NCI-H510A treated with DMSO at 0.1 percent for 48 hours (cell line): Measurements from ENCODE around the gene DOCK10.
"Not testable (repeated sequence)": the region's sequence is repeated elsewhere in the genome, so short reads cannot be mapped to it uniquely, and the experiment has no call there.

Source experiments
- DNase-seq: peaks from one replicate; lab custom pipeline; 2025; lab: John Stamatoyannopoulos, UW

Gene DOCK10

GRCh38 chr2:224918626-224919471, 123.4 kb downstream of the DOCK10 start:
- no peak for DNase-seq

- not testable (repeated sequence) for DNase-seq
Observed at GRCh38 chr2:224917246-224917645, 125.0 kb downstream of the DOCK10 start.

GRCh38 chr2:224915136-224915535, 127.1 kb downstream of the DOCK10 start:
- no peak for DNase-seq

- no peak for DNase-seq
Observed at GRCh38 chr2:224910574-224910925, 131.7 kb downstream of the DOCK10 start.

- peak; percentile 18 for DNase-seq
Observed at GRCh38 chr2:224909885-224910573, 132.2 kb downstream of the DOCK10 start.

- DNase-seq = no peak
Observed at GRCh38 chr2:224908818-224909217, 133.4 kb downstream of the DOCK10 start.

- no peak for DNase-seq
Observed at GRCh38 chr2:224904381-224904780, 137.9 kb downstream of the DOCK10 start.

GRCh38 chr2:224903621-224904020, 138.6 kb downstream of the DOCK10 start:
- no peak for DNase-seq

- peak; percentile 31 for DNase-seq
Observed at GRCh38 chr2:224901121-224901676, 141.1 kb downstream of the DOCK10 start.

GRCh38 chr2:224895377-224895776, 146.9 kb downstream of the DOCK10 start:
- DNase-seq = no peak

- DNase-seq = no peak
Observed at GRCh38 chr2:224894356-224894755, 147.9 kb downstream of the DOCK10 start.

GRCh38 chr2:224893848-224894247, 148.4 kb downstream of the DOCK10 start:
- DNase-seq = no peak

- no peak for DNase-seq
Observed at GRCh38 chr2:224892574-224893204, 149.6 kb downstream of the DOCK10 start.

GRCh38 chr2:224890372-224890771, 151.9 kb downstream of the DOCK10 start:
- DNase-seq = no peak

GRCh38 chr2:224887141-224887540, 155.1 kb downstream of the DOCK10 start:
- no peak for DNase-seq

- DNase-seq = no peak
Observed at GRCh38 chr2:224885836-224886547, 156.3 kb downstream of the DOCK10 start.

GRCh38 chr2:224885291-224885690, 157.0 kb downstream of the DOCK10 start:
- no peak for DNase-seq

GRCh38 chr2:224884188-224884587, 158.1 kb downstream of the DOCK10 start:
- no peak for DNase-seq

GRCh38 chr2:224883700-224884099, 158.6 kb downstream of the DOCK10 start:
- DNase-seq = no peak

GRCh38 chr2:224883172-224883516, 159.1 kb downstream of the DOCK10 start:
- no peak for DNase-seq

- no peak for DNase-seq
Observed at GRCh38 chr2:224882291-224883171, 159.7 kb downstream of the DOCK10 start.
